Activated B cell treated with CpG ODN at 0.5 μM for 24 hours (primary cell): ENCODE results near the gene CDK6. TPM values are rescaled to one million over a fixed set of nuclear protein-coding genes. Genes with fewer than 3 reads are reported as not detected.

Source experiments
- ATAC-seq: fragments of 200-7000 bp; cut with Tn5 transposase; one replicate; pipeline ENCODE4 v1.10.0; 2021; ENCODE audit warnings: low read depth, mild to moderate bottlenecking, moderate library complexity
- CTCF ChIA-PET: fragments of 350-600 bp; sonication (Branson Sonifier 250); formaldehyde crosslinking; loops from one replicate; lab custom pipeline; 2021; ENCODE audit warnings: antibody characterized with exemption; lab: Charles Lee
- POLR2A ChIA-PET: fragments of 350-600 bp; sonication (Branson Sonifier 250); formaldehyde crosslinking; loops from one replicate; lab custom pipeline; 2021; ENCODE audit warnings: antibody characterized with exemption; lab: Charles Lee
- DNase-seq: peaks from one replicate; pipeline ENCODE4 v3.0.0; 2022
- H3K27ac Mint-ChIP-seq: one replicate; pipeline ENCODE4 v1.8.0; 2020; ENCODE audit warnings: mixed read lengths
- H3K27me3 Mint-ChIP-seq: one replicate; pipeline ENCODE4 v1.8.0; 2021; ENCODE audit warnings: mixed read lengths
- H3K36me3 Mint-ChIP-seq: one replicate; pipeline ENCODE4 v1.8.0; 2021; ENCODE audit warnings: low read depth, mixed read lengths
- H3K4me1 Mint-ChIP-seq: one replicate; pipeline ENCODE4 v1.8.0; 2021; ENCODE audit warnings: mixed read lengths
- H3K4me3 Mint-ChIP-seq: one replicate; pipeline ENCODE4 v1.8.0; 2020; ENCODE audit warnings: mild to moderate bottlenecking, mixed read lengths
- H3K9me3 Mint-ChIP-seq: one replicate; pipeline ENCODE4 v1.8.0; 2020; ENCODE audit warnings: mixed read lengths
- intact Hi-C: fragments of 100-400 bp; cut with micrococcal nuclease; formaldehyde crosslinking; loops from one replicate; pipeline ENCODE4 v1.15.1; 2024
- total RNA-seq: library from RNA; stranded (reverse); gene quantifications from 2 replicates; pipeline ENCODE4 v1.2.3, GENCODE V29; 2022
- TF ChIP-seq, protein P1 (sequence below): fragments of 200-600 bp; IDR thresholded peaks from one replicate; pipeline ENCODE4 v1.8.0; 2022; ENCODE audit warnings: antibody characterized with exemption, mild to moderate bottlenecking

Gene CDK6
- total RNA-seq, 1 donor from 2014 or later, result 30.5 TPM

DNA sequence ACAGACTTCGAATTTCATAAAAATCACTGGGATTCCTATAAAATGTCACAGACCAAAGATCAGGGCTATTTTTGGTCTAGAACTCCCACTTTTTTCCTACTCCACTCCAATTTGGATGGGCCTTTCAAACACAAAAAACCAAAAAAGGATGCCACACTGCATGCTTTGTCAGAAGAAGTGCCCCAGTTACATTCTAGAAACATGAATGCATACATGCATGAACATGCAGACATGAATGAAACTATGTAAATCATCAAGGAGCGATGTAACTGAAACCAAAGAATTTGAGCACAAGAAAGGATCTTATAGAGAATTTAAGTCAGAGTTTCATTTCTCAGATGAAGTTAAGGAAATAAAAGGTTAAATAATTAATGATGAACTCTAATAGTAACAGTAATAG lies 214.3 kb downstream of the CDK6 start:
- ATAC-seq (peak; percentile 47), DNase-seq (no peak)
- POLR2A ChIA-PET, result interaction anchor here (0.7 to 2.6 kb wide), 9 partner anchors 10 to 608 kb away, joined by 3 to 24 read pairs (median 4); no protein-coding TSS in a partner anchor
- Mint-ChIP-seq H3K36me3 (peaks cover 6% of the 10 kb centered on the region), H3K4me3 (no peak overlapping the region), H3K9me3 (no peaks in the 10 kb centered on the region), H3K27ac (peak overlapping the region; percentile 76), H3K4me1 (peaks cover 26% of the 10 kb centered on the region), H3K27me3 (no peaks in the 10 kb centered on the region)
- intact Hi-C loops, result no loop called here
- CTCF ChIA-PET, result interaction anchor here (1.0 to 3.1 kb wide), 8 partner anchors 10 to 435 kb away, joined by 3 to 31 read pairs (median 4); no protein-coding TSS in a partner anchor
- TF ChIP-seq, protein P1, sequence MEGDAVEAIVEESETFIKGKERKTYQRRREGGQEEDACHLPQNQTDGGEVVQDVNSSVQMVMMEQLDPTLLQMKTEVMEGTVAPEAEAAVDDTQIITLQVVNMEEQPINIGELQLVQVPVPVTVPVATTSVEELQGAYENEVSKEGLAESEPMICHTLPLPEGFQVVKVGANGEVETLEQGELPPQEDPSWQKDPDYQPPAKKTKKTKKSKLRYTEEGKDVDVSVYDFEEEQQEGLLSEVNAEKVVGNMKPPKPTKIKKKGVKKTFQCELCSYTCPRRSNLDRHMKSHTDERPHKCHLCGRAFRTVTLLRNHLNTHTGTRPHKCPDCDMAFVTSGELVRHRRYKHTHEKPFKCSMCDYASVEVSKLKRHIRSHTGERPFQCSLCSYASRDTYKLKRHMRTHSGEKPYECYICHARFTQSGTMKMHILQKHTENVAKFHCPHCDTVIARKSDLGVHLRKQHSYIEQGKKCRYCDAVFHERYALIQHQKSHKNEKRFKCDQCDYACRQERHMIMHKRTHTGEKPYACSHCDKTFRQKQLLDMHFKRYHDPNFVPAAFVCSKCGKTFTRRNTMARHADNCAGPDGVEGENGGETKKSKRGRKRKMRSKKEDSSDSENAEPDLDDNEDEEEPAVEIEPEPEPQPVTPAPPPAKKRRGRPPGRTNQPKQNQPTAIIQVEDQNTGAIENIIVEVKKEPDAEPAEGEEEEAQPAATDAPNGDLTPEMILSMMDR, result no peak

DNA sequence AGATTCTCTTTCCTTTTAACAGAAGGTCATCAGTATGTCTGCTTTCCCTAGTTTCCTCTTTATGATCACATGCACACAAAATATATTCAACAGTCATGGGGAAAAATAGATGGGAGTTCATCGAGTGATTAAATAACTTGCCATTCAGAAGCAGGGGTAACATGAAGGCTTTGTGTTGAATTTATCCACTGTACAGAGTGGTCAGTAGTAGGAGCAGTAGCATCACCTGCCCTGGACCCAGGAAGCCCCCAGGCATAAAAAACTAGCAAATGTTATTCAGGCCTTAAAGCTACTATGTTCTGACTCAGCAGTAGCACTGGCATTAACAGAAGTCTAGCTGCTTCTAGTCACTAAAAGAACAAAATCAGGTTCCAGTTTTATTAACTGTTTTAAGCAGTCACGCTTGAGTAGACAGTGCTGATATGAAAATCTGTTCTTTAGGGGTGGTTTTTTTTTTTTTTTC lies 214.8 kb downstream of the CDK6 start:
- DNase-seq (no peak), ATAC-seq (peak; percentile 48)
- no peaks in the 10 kb centered on the region for H3K27me3 Mint-ChIP-seq
- H3K4me3 Mint-ChIP-seq, result no peak overlapping the region
- intact Hi-C loops, result loop anchor here (1.0 kb wide), 10 partner anchors 10 to 607 kb away; partner anchors contain the start of gene FAM133B
- H3K9me3 Mint-ChIP-seq, result no peaks in the 10 kb centered on the region
- H3K27ac Mint-ChIP-seq, result peak overlapping the region; percentile 76
- TF ChIP-seq, protein P1, result no peak
- CTCF ChIA-PET, result interaction anchor here (0.6 to 3.1 kb wide), 14 partner anchors 9 to 608 kb away, joined by 3 to 31 read pairs (median 4); no protein-coding TSS in a partner anchor
- POLR2A ChIA-PET, result interaction anchor here (0.7 to 2.6 kb wide), 9 partner anchors 11 to 608 kb away, joined by 3 to 24 read pairs (median 4); no protein-coding TSS in a partner anchor
- peaks cover 7% of the 10 kb centered on the region for H3K36me3 Mint-ChIP-seq
- H3K4me1 Mint-ChIP-seq, result peaks cover 26% of the 10 kb centered on the region

DNA sequence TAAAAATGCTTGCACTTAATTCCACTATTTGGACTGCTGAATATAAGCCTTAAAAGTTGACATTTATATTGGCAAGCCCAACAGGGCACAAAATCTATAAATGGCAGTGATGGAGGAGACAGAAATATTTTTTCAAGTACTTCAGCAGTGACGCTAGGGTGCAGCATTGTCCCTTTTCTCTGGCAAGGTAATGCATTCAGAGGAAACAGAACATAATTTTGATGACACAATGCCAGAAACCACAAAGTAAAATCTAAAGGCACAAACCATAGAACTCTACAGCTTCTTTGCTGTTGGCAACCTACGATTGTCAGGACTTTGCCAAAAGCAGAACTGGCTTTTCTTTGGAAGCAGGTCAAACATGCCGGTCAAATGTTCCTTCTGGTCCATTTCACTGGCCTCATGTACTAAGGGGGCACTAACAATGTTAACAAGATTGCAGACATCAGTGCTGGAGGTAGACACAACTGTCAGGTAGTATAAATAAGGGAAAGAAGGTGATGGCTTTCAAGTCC lies 215.3 kb downstream of the CDK6 start:
- Mint-ChIP-seq H3K27ac (peak overlapping the region; percentile 76), H3K4me1 (peaks cover 22% of the 10 kb centered on the region), H3K36me3 (peaks cover 12% of the 10 kb centered on the region), H3K4me3 (peak overlapping the region; percentile 17), H3K9me3 (no peaks in the 10 kb centered on the region), H3K27me3 (no peaks in the 10 kb centered on the region)
- ChIA-PET POLR2A (interaction anchor here (0.7 to 2.6 kb wide), 9 partner anchors 11 to 611 kb away, joined by 3 to 24 read pairs (median 4); partner anchors contain the start of gene VPS50), CTCF (interaction anchor here (0.6 to 3.1 kb wide), 19 partner anchors 9 to 608 kb away, joined by 3 to 31 read pairs (median 3); partner anchors contain the start of gene CDK6)
- ATAC-seq (peak; percentile 78), DNase-seq (no peak)
- intact Hi-C loops, result loop anchor here (1.0 kb wide), 10 partner anchors 10 to 607 kb away; partner anchors contain the start of gene FAM133B
- TF ChIP-seq, protein P1, result no peak

DNA sequence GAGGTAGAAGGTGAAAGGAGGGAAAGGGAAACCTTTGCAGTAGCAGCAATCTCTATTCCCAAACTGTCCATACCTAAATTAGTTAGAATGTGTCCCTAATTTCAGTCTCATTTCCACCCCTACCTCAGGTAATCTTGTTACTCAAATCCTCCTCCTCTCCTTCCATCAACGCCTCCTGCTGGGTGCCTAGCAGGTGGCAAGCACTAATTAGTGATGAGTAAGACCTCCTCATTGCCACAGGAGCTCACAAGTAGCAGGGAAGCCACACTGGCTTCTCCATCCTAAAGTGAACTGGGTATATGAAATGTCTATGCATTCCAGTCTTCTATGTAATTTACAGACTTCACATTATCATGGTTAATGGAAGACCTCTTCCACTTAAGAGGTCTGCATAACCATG lies 220.5 kb downstream of the CDK6 start:
- H3K27me3 Mint-ChIP-seq, result no peaks in the 10 kb centered on the region
- no peaks in the 10 kb centered on the region for H3K4me1 Mint-ChIP-seq
- H3K4me3 Mint-ChIP-seq, result no peak overlapping the region
- DNase-seq, result no peak
- CTCF ChIA-PET, result no interaction called here
- POLR2A ChIA-PET, result no interaction called here
- no peak overlapping the region for H3K27ac Mint-ChIP-seq
- H3K9me3 Mint-ChIP-seq, result no peaks in the 10 kb centered on the region
- ATAC-seq, result no peak
- TF ChIP-seq, protein P1, result no peak
- intact Hi-C loops, result no loop called here
- H3K36me3 Mint-ChIP-seq, result peaks cover 23% of the 10 kb centered on the region

DNA sequence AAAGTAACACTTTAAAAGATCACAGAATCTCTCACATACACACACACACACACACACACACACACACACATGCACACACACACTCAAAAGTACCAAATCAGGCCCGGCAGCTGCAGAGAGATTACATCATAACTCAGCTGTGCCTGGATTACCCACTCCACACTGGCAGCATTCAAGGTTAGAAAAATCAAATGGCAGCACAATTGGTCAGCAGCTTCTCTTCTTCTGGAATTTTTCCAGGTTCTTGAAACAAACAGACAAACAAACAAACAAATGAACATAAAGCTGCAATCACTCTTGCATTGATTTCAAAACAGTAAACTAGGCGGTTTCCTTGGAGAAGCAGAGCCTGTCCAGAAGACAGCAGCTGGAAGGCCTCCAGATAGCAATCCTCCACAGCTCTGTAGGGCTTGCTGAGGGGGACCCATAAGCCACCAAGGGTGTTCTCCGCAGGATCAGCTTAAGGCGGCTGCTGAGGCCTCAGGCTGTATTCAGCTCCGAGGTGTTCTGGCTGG lies 221.7 kb downstream of the CDK6 start:
- H3K36me3 Mint-ChIP-seq, result peaks cover 23% of the 10 kb centered on the region

More for the DNA sequence above, 221.7 kb downstream of the CDK6 start:
- Mint-ChIP-seq H3K4me1 (no peaks in the 10 kb centered on the region), H3K27me3 (no peaks in the 10 kb centered on the region), H3K9me3 (no peaks in the 10 kb centered on the region), H3K4me3 (no peak overlapping the region), H3K27ac (no peak overlapping the region)
- no peak for ATAC-seq
- ChIA-PET CTCF (no interaction called here), POLR2A (interaction anchor here (1.8 kb wide), 1 partner anchor 25 kb away, joined by 4 read pairs; the partner anchor contains the start of gene FAM133B)
- intact Hi-C loops, result no loop called here
- TF ChIP-seq, protein P1, result no peak
- DNase-seq, result no peak
